HepG2 (cell line): ENCODE data around the gene KLF6. TPM values are rescaled to one million over a fixed set of nuclear protein-coding genes. Genes with fewer than 3 reads are reported as not detected.

Experiments used
- ATAC-seq: fragments of 200-7000 bp; cut with Tn5 transposase; 3 replicates; pipeline ENCODE4 v1.9.1; 2020; ENCODE audit warnings: mild to moderate bottlenecking, moderate library complexity
- BruUV-seq: library from RNA; stranded (reverse); fragments of 400-500 nt; replicated peaks from 2 replicates; lab custom pipeline; 2021; lab: Mats Ljungman, UMichigan
- CTCF ChIA-PET: fragments of 300-600 bp; formaldehyde crosslinking; extraction: SDS; loops from one replicate; lab custom pipeline; 2021; ENCODE audit warnings: low total read pairs, inconsistent platforms, low intra/inter-chr PET ratio; lab: Yijun Ruan, JAX
- POLR2A ChIA-PET: fragments of 350-600 bp; sonication (Branson Sonifier 250); formaldehyde crosslinking; loops from one replicate; lab custom pipeline; 2020; ENCODE audit warnings: antibody characterized with exemption, inconsistent platforms; lab: Yijun Ruan, JAX
- DNase-seq: peaks from one replicate; pipeline ENCODE4 v3.0.0-alpha.2; 2015; ENCODE audit warnings: low spot score
- FAIRE-seq: peaks from 3 replicates; lab custom pipeline; 2011; peaks lifted over from hg19 to GRCh38; lab: Jason Lieb, UNC
- H2AFZ ChIP-seq: one replicate; pipeline ENCODE4 v1.6.1; 2011; ENCODE audit warnings: low read length, inconsistent platforms
- H3K27ac ChIP-seq: fragments of 300-600 bp; 3 replicates; pipeline ENCODE4 v1.8.0; 2011; ENCODE audit warnings: mixed run types, mild to moderate bottlenecking, mixed read lengths, low read length, inconsistent platforms; ENCODE audit not compliant: insufficient read depth; ENCODE audit errors: extremely low read length
- H3K27me3 ChIP-seq, 2 experiments: fragments of 200-600 bp in 1 of 2; 2 replicates in 1 of 2; 3 replicates in 1 of 2; pipeline versions ENCODE4 v1.6.0 to v1.8.0; 2011; ENCODE audit warnings: low read length in 2 of 2, mild to moderate bottlenecking in 2 of 2, moderate library complexity in 2 of 2, inconsistent platforms in 1 of 2; ENCODE audit not compliant: insufficient read depth in 2 of 2, control insufficient read depth in 1 of 2
- H3K36me3 ChIP-seq, 2 experiments: fragments of 200-600 bp in 1 of 2; replicated peaks in 1 of 2; 2 replicates in 1 of 2; 3 replicates in 1 of 2; pipeline versions ENCODE4 v1.5.1 to v1.8.0; 2011; ENCODE audit warnings: low read length in 2 of 2, inconsistent platforms in 1 of 2; ENCODE audit not compliant: insufficient read depth in 2 of 2, control insufficient read depth in 1 of 2
- H3K4me1 ChIP-seq: 2 replicates; pipeline ENCODE4 v1.5.1; 2012; ENCODE audit warnings: low read length, inconsistent platforms; ENCODE audit not compliant: insufficient read depth
- H3K4me2 ChIP-seq: 2 replicates; pipeline ENCODE4 v1.6.0; 2011; ENCODE audit warnings: low read depth, low read length, inconsistent platforms
- H3K4me3 ChIP-seq, 3 experiments: fragments of 200-600 bp in 1 of 3; sonication (generic), shearing (Covaris generic) in 1 of 3; replicated peaks in 1 of 3; 2 replicates each; pipeline ENCODE4 v1.5.1; 2011 to 2016; ENCODE audit warnings: low read length in 3 of 3, inconsistent platforms in 2 of 3, low read depth in 2 of 3, mild to moderate bottlenecking in 2 of 3, control low read depth in 1 of 3, mixed read lengths in 1 of 3; ENCODE audit not compliant: insufficient read depth in 1 of 3
- H3K79me2 ChIP-seq: one replicate; pipeline ENCODE4 v1.6.1; 2011; ENCODE audit warnings: low read length, inconsistent platforms; ENCODE audit not compliant: insufficient read depth
- H3K9ac ChIP-seq: 2 replicates; pipeline ENCODE4 v1.6.0; 2011; ENCODE audit warnings: mild to moderate bottlenecking, low read depth, low read length, inconsistent platforms; ENCODE audit not compliant: insufficient read depth
- H3K9me3 ChIP-seq: 2 replicates; pipeline ENCODE4 v1.5.1; 2012; ENCODE audit warnings: mild to moderate bottlenecking, low read length
- H4K20me1 ChIP-seq: 2 replicates; pipeline ENCODE4 v1.6.0; 2011; ENCODE audit warnings: inconsistent platforms, mild to moderate bottlenecking, low read length, moderate library complexity; ENCODE audit not compliant: insufficient read depth
- KDM3A ChIP-seq: IDR thresholded peaks from 2 replicates; pipeline ENCODE4 v1.6.1; 2018; ENCODE audit warnings: low read depth, missing compliant biosample characterization
- NRL ChIP-seq: sonication (generic); formaldehyde crosslinking; IDR thresholded peaks from 2 replicates; pipeline ENCODE4 v1.5.0; 2020; ENCODE audit warnings: missing genetic modification reagents, mild to moderate bottlenecking, moderate library complexity, borderline replicate concordance
- ZNF354B ChIP-seq: sonication (generic); formaldehyde crosslinking; IDR thresholded peaks from 2 replicates; pipeline ENCODE4 v1.8.0; 2022; ENCODE audit warnings: mild to moderate bottlenecking, missing genetic modification reagents
- WGBS: methylation state at CpG from one replicate; pipeline ENCODE4 v1.1.6; 2017; ENCODE audit warnings: low lambda C conversion rate; 5-methylcytosine and 5-hydroxymethylcytosine counted together
- in situ Hi-C: cut with HindIII; loops from 2 replicates; pipeline ENCODE4 v1.10.0; 2017; ENCODE audit warnings: low pct_unique_long_range_greater_than_20kb; ENCODE audit not compliant: extremely low pct_ligation_motif_present
- intact Hi-C: fragments of 100-400 bp; cut with micrococcal nuclease; formaldehyde crosslinking; loops from one replicate; pipeline ENCODE4 v1.10.0; 2022; ENCODE audit not compliant: unreplicated experiment
- polyA plus RNA-seq, 8 experiments: library from polyadenylated mRNA; depleted of rRNA in 3 of 8; stranded (reverse) in 7 of 8; unstranded in 1 of 8; fragments of >200 nt; fragmentation: Illumina TruSeq in 4 of 8; extraction: Trizol in 4 of 8; gene quantifications; 2 replicates each; pipeline versions ENCODE4 v1.2.1 to v1.2.3, GENCODE V29; 2011 to 2016; ENCODE audit warnings: low read depth in 4 of 8, missing spikeins in 1 of 8, mixed read lengths in 1 of 8; ENCODE audit not compliant: insufficient read depth in 1 of 8
- total RNA-seq, 5 experiments: library from RNA; depleted of rRNA; stranded (reverse); fragments of >200 nt; fragmentation: Illumina TruSeq; extraction: Trizol; gene quantifications; 2 replicates each; pipeline ENCODE4 v1.2.3, GENCODE V29; 2016; ENCODE audit warnings: low read depth in 1 of 5
- TF ChIP-seq, protein P1 (sequence below): IDR thresholded peaks from 2 replicates; pipeline ENCODE4 v1.6.1; 2016; ENCODE audit warnings: mild to moderate bottlenecking, missing biosample characterization, missing genetic modification reagents
- TF ChIP-seq, protein P2 (sequence below): sonication (generic); formaldehyde crosslinking; IDR thresholded peaks from 2 replicates; pipeline ENCODE4 v1.8.0; 2022; ENCODE audit warnings: low read depth, missing genetic modification reagents
- TF ChIP-seq, protein P3 (sequence below): sonication (generic); formaldehyde crosslinking; IDR thresholded peaks from 2 replicates; pipeline ENCODE4 v1.5.0; 2020; ENCODE audit warnings: mild to moderate bottlenecking, missing genetic modification reagents

The KLF6 gene
- total and polyA plus RNA-seq, 2 of the 13 experiments (the other 11 are each of a cell fraction or from before 2014, with no cell fraction given): 27.0 to 71.9 TPM

DNA sequence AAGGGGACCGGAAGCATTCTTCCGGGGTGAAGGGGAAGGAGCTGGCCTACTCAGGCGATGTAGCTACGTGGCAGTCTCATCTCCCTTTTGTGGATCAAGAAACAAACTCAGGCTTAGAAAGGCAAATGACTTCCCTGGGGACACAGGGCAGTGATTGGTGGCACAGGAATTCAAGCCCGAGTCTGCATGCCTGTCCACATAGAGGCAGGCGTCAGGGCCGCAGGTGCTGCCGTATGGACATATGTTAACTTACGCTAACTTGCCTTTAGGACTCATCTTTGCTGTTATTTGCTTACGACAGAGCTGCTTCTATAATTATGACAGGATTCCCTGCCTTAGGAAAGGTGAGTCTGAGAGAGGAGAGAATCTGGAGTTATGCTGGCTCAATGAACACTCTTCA, 42.3 kb upstream of the KLF6 start:
- no peak overlapping the region for H3K4me3 ChIP-seq
- WGBS: 91% methylated on average over 10 of the region's 10 CpGs
- no TSS peak for BruUV-seq
- ATAC-seq: no peak
- DNase-seq: no peak
- no peaks in the 10 kb centered on the region for H3K79me2 ChIP-seq
- H3K27me3 ChIP-seq: no peaks in the 10 kb centered on the region
- H3K4me2 ChIP-seq: no peak overlapping the region
- no peaks in the 10 kb centered on the region for H3K36me3 ChIP-seq
- H3K9ac ChIP-seq: no peak overlapping the region
- no peak for FAIRE-seq
- H3K27ac ChIP-seq: no peak overlapping the region
- no peak for TF ChIP-seq KDM3A
- TF ChIP-seq, protein P1, sequence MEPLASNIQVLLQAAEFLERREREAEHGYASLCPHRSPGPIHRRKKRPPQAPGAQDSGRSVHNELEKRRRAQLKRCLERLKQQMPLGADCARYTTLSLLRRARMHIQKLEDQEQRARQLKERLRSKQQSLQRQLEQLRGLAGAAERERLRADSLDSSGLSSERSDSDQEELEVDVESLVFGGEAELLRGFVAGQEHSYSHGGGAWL (CRISPR knock-in tag): no peak
- TF ChIP-seq, protein P2, sequence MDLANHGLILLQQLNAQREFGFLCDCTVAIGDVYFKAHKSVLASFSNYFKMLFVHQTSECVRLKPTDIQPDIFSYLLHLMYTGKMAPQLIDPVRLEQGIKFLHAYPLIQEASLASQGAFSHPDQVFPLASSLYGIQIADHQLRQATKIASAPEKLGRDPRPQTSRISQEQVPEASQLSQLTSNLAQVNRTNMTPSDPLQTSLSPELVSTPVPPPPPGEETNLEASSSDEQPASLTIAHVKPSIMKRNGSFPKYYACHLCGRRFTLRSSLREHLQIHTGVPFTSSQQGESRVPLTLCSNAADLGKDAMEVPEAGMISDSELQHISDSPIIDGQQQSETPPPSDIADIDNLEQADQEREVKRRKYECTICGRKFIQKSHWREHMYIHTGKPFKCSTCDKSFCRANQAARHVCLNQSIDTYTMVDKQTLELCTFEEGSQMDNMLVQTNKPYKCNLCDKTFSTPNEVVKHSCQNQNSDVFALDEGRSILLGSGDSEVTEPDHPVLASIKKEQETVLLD (CRISPR knock-in tag): no peak
- TF ChIP-seq, protein P3, sequence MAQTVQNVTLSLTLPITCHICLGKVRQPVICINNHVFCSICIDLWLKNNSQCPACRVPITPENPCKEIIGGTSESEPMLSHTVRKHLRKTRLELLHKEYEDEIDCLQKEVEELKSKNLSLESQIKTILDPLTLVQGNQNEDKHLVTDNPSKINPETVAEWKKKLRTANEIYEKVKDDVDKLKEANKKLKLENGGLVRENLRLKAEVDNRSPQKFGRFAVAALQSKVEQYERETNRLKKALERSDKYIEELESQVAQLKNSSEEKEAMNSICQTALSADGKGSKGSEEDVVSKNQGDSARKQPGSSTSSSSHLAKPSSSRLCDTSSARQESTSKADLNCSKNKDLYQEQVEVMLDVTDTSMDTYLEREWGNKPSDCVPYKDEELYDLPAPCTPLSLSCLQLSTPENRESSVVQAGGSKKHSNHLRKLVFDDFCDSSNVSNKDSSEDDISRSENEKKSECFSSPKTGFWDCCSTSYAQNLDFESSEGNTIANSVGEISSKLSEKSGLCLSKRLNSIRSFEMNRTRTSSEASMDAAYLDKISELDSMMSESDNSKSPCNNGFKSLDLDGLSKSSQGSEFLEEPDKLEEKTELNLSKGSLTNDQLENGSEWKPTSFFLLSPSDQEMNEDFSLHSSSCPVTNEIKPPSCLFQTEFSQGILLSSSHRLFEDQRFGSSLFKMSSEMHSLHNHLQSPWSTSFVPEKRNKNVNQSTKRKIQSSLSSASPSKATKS (CRISPR knock-in tag): no peak
- no peak for TF ChIP-seq NRL (CRISPR knock-in tag)
- no peak for TF ChIP-seq ZNF354B (CRISPR knock-in tag)
- ChIA-PET POLR2A (interaction anchor here (2.5 to 3.2 kb wide), 2 partner anchors 17 to 25 kb away, joined by 8 to 19 read pairs; no protein-coding TSS in a partner anchor), CTCF (no interaction called here)
- in situ Hi-C loops (no loop called here), intact Hi-C loops (no loop called here)
- no peaks in the 10 kb centered on the region for H3K9me3 ChIP-seq
- H3K4me1 ChIP-seq: peaks cover 70% of the 10 kb centered on the region
- H4K20me1 ChIP-seq: no peaks in the 10 kb centered on the region
- H2AFZ ChIP-seq: no peak overlapping the region
